ENCODE measurements around the gene SMARCA5. TPM values are rescaled to one million over a fixed set of nuclear protein-coding genes. Genes with fewer than 3 reads are reported as not detected.

SMARCA5 gene
- total RNA-seq, 1 donor from 2014 or later, result 31.0 TPM

DNA sequence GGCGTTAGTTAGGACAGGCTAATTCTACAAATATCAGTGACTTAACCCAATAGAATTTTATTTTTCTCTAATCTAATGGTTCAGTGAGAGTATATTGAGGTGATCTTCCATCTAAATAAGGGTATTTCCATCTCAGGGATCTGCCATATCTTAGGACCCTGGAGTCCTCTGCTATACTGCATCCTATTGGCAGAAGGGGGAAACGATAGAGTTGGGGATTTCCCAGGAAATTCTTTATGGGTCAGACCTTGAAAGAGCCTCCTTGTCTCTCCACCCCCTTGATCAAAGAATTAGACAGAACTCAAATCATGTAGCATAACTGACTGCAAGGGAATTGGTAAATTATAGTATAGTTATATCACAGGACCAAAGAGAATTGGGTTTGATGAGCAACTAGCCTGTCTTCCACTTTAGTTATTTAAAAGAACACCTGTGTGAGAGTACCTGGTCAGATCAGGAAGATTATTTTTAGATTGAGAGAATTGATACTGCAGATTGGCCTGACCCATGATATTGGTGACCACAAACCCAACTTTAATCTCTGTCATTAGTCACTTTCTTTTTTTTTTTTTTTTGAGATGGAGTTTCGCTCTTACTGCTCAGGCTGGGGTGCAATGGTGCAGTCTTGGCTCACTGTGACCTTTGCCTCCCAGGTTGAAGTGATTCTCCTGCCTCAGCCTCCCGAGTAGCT is 25.6 kb downstream of the SMARCA5 start:
- DNase-seq (ENCODE audit: low spot score), result no peak

GRCh38 chr4:143539670-143540023 is 26.1 kb downstream of the SMARCA5 start:
- no peak for DNase-seq (ENCODE audit: low spot score)

DNA sequence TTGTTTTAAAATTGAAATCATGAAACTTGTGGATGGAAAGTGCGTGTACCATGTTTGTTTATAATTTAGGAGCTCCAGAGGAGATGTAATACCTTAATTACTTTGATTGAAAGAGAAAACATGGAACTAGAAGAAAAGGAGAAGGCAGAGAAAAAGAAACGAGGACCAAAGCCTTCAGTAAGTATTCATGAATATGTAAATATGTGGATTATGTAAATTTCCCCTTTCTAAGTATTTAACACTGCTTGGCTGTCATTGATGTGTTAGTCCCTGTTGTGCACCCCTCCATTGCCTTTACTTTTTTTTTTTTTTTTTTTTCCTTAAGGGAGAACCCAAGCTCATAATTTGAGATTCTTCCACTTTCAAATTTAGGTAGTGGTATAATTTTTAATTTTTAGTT is 36.4 kb downstream of the SMARCA5 start:
- no peak for DNase-seq (ENCODE audit: low spot score)

DNA sequence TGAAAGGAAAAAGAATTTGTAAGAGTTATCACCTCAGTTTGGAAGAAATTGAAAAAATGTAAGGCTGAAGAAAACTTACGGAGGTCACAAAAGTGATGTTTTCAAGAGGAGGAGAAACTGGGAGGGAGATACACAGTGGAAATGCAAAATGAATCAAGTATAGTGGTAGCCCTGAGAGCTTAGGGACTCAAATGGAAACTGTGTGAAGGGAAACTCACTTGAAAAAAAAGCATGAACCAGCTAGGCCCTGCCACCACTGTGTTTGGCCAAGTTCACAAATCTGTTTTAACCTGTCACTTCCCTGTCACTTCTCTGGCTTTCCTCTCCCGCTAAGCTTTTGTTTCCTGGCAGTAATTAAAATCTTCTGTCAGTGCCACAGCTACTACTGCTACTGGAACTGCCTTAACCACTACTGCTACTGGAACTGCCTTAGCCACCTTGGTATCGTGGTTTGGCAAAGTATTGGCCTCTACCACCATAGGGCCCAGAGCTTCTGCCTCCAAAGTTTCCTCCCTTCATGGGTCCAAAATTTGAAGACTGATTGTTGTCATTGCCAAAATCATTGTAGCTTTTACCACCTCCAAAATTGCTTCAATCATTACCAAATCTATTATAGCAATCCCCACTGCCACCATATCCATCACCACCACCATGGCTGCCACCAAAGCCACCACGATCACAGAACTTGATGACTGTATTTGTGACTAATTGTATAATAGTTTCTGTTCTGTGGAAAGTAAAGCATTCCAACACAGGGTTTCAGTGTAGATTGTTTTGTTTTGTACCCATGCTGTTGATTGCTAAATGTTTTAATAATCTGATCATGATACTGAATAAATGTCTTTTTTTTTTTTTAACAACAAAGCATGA is 41.5 kb downstream of the SMARCA5 start:
- DNase-seq (ENCODE audit: low spot score), result no peak

GRCh38 chr4:143555676-143556075 is 42.2 kb downstream of the SMARCA5 start:
- DNase-seq (ENCODE audit: low spot score), result no peak

DNA sequence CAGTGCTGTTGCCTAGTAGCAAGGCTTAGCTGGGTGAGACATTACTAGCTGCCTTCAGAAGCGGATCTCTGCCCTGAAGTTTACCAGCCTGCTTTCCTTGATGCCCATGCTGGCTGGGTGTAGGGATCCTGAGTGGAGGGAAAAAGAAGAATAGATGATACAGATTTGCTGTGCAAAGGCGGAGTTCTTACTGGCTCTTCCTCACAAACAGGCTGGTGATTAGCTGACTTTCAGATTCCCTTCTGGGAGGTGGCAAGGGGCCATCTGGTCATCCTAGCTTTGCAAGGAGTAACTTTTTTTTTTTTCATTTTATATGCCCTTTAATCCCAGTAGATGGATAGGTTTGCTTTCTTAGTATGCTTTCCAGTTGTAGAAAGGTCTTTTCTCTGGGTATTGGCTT is 44.8 kb downstream of the SMARCA5 start:
- DNase-seq (ENCODE audit: low spot score), result no peak

DNA sequence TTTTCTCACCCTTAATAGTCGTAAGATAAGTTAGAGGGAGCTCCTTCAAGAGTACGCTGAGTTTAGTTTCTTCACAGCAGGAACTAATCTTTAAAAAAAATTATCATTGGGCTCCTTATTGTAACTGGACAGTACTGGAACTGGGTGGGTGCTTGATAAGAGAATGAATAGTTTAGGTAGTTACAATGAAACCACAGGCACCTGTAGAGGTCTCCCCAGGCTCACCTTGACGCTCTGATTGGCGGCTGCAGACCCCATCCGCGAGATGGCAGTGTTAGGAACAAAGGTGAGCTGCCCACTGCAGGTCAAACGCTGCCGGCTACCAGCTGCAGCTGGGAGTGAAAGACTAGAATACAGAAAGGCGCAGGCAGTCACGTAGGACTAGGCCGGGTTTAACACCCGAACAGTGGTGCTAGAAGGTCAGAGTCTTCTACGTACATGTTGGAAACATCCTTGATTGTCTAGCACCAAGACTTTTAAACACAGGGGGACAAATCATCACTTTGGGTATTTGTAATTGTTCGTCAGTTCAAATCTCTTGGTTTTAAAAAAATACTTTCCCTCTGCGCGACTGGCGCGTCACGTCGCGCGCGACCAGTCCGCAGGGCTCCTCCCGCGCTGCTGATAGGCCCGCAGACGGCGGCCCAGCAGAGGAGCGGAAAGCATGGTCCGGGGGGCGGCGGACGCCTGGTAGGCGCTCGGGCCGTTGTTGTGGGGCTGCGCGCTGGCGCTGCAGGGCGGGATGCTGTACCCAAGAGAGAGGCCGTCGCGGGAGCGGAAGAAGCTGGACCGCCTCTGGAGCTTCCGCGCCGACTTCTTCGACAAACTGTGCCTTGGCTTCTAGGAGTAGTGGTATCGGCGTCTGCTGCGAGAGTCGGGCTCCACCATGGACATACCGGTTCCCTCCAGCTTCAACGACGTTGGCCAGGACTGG is 45.6 kb downstream of the SMARCA5 start:
- peak; percentile 89 for DNase-seq (ENCODE audit: low spot score)

GRCh38 chr4:143559757-143560147 is 46.2 kb downstream of the SMARCA5 start:
- peak; percentile 41 for DNase-seq (ENCODE audit: low spot score)

DNA sequence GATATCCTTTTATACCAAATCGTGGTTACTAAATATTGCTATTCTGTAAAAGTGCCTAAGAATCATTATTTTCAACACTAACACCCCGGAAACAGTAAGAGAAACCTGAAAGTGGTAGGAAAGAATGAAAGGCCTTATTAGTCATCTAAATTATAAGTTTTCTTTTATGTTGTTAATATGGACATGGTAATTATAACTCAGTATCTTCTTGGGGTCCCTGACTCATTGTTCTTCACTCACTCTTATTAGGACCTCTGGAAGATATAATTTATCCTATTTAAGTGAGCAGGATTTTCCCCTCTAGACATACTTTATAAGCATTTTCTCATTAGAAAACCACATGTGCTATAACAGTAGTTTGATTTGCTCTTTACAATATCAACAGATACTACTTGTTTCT is 51.0 kb downstream of the SMARCA5 start:
- DNase-seq (ENCODE audit: low spot score), result no peak

DNA sequence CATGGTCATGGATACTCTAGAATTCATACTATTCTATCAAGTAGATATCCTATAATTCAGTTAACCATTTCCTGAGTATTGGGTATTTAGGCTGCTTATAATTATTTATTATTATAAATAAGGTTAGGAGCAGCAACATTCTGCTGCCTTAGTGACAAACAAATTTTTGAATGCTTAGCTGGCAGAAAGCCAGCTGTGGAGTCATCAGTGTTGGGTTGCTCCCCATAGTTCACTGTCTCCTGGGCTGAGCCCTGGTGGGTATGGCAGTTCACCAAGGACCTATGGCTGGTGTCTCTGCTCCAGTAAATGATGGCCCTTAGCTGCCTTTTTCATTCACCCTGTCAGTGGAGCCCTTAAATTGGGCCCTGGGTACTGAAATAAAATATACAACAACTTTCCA is 61.8 kb downstream of the SMARCA5 start:
- DNase-seq (ENCODE audit: low spot score), result no peak

GRCh38 chr4:143581331-143581946 is 67.9 kb downstream of the SMARCA5 start:
- no peak for DNase-seq (ENCODE audit: low spot score)

GRCh38 chr4:143585548-143585947 is 72.0 kb downstream of the SMARCA5 start:
- no peak for DNase-seq (ENCODE audit: low spot score)

- DNase-seq (ENCODE audit: low spot score), result no peak
Measured at GRCh38 chr4:143586080-143586479, 72.6 kb downstream of the SMARCA5 start.

DNA sequence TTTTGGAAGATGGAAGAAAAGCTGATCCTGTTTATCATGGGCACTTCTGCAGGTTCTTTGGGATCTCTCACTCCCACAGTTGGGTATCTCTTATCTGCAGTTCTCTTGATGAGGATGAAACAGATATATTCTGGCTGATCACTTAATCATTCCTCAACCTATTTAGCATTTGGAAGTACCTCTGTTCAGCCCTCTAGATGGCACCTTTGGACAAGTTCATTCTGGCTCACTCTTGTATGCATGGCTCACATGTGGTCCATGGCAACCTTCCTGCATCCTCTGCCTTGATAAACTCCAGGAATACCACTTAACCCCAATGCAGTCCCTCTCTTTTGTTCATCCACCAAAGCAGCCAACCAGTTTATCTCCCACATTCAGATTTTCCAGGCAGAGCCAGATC is 74.2 kb downstream of the SMARCA5 start:
- no peak for DNase-seq (ENCODE audit: low spot score)

- no peak for DNase-seq (ENCODE audit: low spot score)
Measured at GRCh38 chr4:143597276-143597675, 83.8 kb downstream of the SMARCA5 start.

GRCh38 chr4:143598816-143599215 is 85.3 kb downstream of the SMARCA5 start:
- DNase-seq (ENCODE audit: low spot score), result no peak

DNA sequence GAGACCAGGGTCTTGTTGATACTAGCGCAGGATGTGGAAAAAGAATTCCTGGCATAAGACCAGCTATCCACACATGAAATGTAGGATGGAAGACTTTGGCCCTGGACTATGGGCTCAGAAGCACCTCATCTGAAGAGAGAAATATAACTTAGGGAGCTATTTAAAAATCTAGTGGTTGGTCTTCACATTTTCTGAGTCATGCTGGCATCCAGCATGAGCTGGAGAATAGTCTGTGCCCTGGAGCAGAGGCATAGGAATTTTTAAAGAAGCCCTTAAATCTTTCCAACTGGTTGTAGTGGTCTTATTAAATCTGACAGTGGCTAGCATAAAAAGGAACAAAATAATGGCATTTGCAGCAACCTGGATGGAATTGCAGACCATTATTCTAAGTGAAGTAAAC is 86.3 kb downstream of the SMARCA5 start:
- DNase-seq (ENCODE audit: low spot score), result no peak

GRCh38 chr4:143606480-143606879 is 93.0 kb downstream of the SMARCA5 start:
- no peak for DNase-seq (ENCODE audit: low spot score)

All from mesenteric fat pad (tissue), 1 donor.